Stimulated activated CD4-positive, alpha-beta T cell treated with anti-CD3 and anti-CD28 coated beads, Interleukin-4, amount 100 ng/mL, for 1 hour (primary cell): ENCODE results near the gene KCNJ1.

Source experiments
- DNase-seq: peaks from one replicate; pipeline ENCODE4 v3.0.0-alpha.2; 2020

KCNJ1 gene

GRCh38 chr11:128867277-128867676 is at the start of gene KCNJ1:
KCNJ1 (minus strand) TSS chr11:128867296; CDS start chr11:128840243, 27,053 bp downstream.
- DNase-seq: no peak

GRCh38 chr11:128916681-128917080 is 49.6 kb upstream of the KCNJ1 start:
- DNase-seq: no peak

GRCh38 chr11:128916037-128916572 is 49.0 kb upstream of the KCNJ1 start:
- DNase-seq: no peak

- DNase-seq: no peak
Measured at GRCh38 chr11:128915149-128915521, 48.0 kb upstream of the KCNJ1 start.

- DNase-seq: no peak
Measured at GRCh38 chr11:128914216-128915148, 47.4 kb upstream of the KCNJ1 start.

- no peak for DNase-seq
Measured at GRCh38 chr11:128913806-128914205, 46.7 kb upstream of the KCNJ1 start.

GRCh38 chr11:128911701-128912100 is 44.6 kb upstream of the KCNJ1 start:
- no peak for DNase-seq

GRCh38 chr11:128911239-128911638 is 44.1 kb upstream of the KCNJ1 start:
- no peak for DNase-seq

- no peak for DNase-seq
Measured at GRCh38 chr11:128910576-128910975, 43.5 kb upstream of the KCNJ1 start.

- DNase-seq: no peak
Measured at GRCh38 chr11:128909438-128910125, 42.5 kb upstream of the KCNJ1 start.

- DNase-seq: no peak
Measured at GRCh38 chr11:128908391-128909246, 41.5 kb upstream of the KCNJ1 start.

GRCh38 chr11:128907585-128907984 is 40.5 kb upstream of the KCNJ1 start:
- DNase-seq: no peak

- DNase-seq: no peak
Measured at GRCh38 chr11:128906185-128907050, 39.3 kb upstream of the KCNJ1 start.

- DNase-seq: peak; percentile 25
Measured at GRCh38 chr11:128905345-128906184, 38.5 kb upstream of the KCNJ1 start.

GRCh38 chr11:128904656-128905344 is 37.7 kb upstream of the KCNJ1 start:
- no peak for DNase-seq

GRCh38 chr11:128904303-128904655 is 37.2 kb upstream of the KCNJ1 start:
- no peak for DNase-seq

- no peak for DNase-seq
Measured at GRCh38 chr11:128903248-128904061, 36.4 kb upstream of the KCNJ1 start.

- no peak for DNase-seq
Measured at GRCh38 chr11:128902515-128903066, 35.5 kb upstream of the KCNJ1 start.
